NOMO-1 treated with dmso at 0.1 percent for 144 hours (cell line): ENCODE measurements around the gene LCN10.
"Not testable (repeated sequence)": the region's sequence is repeated elsewhere in the genome, so short reads cannot be mapped to it uniquely, and the experiment has no call there.

ENCODE experiments used
- DNase-seq: peaks from one replicate; lab custom pipeline; 2025; ENCODE audit not compliant: unreplicated experiment; lab: John Stamatoyannopoulos, UW

Gene LCN10

DNA sequence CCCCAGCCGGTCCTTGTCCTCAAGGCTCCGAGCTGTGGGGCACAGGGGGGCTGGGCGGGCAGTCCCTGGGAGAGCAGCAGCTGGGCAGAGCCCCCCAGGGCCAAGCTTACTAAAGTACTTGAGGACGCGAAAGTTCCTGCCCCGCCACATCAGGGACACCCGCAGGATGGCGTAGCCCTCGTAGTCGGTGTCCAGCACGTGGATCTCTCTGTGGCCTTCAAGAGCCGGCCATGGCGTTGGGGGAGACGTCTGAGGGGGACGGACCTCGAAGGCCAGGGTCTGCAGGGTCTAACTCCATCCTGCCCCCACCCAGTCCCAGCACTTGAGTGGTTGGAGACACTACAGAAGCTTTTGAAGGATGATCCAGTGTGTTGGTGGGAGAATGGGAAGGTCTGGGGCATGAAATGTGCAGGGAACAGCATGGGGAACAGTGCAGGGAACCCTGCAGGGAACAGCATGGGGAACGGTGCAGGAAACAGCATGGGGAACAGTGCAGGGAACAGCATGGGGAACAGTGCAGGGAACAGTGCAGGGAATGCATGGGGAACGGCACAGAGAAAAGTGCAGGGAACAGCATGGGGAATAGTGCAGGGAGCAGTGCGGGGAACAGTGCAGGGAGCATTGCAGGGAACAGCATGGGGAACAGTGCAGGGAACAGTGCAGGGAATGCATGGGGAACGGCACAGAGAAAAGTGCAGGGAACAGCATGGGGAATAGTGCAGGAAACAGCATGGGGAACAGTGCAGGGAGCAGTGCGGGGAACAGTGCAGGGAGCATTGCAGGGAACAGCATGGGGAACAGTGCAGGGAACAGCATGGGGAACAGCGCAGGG lies 12.8 kb upstream of the LCN10 start:
- not testable (repeated sequence) for DNase-seq

GRCh38 chr9:136754626-136755301 lies 12.0 kb upstream of the LCN10 start:
- DNase-seq = no peak

GRCh38 chr9:136754059-136754572 lies 11.4 kb upstream of the LCN10 start:
- no peak for DNase-seq

DNA sequence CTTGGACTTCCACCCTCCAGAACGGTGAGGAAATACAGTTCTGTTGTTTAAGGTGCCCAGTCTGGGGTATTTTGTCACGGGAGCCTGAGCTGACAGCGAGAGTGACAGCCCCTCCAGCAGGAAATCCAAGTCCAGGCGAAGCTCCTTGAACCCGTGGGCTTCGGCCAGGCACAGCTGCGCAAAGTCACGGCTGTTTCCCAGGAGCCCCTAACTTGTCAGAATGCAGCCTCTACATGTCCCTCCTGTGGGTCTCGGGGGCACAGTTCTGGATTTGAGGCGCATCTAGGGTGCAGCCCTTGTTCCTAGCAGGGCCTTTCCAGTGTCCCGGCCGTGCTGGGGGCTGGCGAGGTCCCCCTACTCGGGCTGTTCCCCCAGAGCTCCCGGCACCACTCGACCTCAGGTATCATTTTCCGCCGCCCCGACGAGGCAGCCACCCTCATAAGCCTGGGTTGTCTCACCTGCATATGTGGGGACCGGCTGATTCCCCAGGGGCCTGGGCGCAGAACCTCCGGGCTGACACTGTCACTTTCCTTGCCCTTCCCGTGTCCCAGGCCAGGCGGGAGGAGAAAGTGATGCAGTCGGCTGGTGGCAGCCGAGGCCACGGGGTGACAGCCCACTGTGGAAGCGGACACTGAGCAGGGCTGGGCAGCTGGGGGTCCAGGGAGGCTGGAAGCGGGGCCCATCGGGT lies 10.8 kb upstream of the LCN10 start:
- DNase-seq = no peak

GRCh38 chr9:136751814-136752213 lies 9.1 kb upstream of the LCN10 start:
- no peak for DNase-seq

DNA sequence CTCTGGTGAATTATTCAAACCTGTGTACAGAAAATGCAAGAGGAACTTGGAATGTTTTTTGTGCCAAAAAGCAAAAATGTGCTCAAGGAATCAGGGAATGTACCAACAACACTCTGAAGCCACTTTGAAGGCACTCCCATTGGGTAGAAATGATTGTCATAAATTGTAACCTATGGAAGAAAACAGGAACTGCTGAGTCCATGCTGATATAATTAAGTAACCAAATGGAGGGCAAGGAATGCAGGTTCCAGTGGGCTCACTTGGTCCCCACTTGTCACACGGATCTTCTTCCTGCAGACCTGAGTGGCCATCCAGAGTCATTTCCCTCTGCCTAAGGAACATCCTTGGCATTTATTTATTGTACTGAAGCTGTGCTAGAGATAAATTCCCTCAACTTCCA lies 8.5 kb upstream of the LCN10 start:
- DNase-seq = no peak

DNA sequence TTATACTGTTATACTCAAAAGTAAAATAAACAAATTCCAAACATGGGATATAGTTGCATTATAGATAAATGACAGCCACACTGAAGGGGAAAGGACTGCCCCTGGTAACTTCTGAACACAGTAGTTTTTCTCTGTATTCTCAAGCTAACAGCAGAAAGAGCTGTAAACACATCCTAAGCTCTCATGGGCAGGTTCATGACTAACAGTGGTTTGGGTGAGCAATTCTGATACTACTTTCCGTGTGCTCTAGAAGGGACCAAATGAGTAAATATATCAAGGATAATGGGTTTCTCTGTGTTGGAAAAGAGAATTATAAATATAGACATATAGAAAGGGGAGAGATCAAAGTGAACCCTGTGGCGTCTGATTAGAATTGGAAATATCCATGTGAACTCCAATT lies 7.8 kb upstream of the LCN10 start:
- no peak for DNase-seq

- no peak for DNase-seq
Measured at GRCh38 chr9:136748666-136749611, 6.2 kb upstream of the LCN10 start.

DNA sequence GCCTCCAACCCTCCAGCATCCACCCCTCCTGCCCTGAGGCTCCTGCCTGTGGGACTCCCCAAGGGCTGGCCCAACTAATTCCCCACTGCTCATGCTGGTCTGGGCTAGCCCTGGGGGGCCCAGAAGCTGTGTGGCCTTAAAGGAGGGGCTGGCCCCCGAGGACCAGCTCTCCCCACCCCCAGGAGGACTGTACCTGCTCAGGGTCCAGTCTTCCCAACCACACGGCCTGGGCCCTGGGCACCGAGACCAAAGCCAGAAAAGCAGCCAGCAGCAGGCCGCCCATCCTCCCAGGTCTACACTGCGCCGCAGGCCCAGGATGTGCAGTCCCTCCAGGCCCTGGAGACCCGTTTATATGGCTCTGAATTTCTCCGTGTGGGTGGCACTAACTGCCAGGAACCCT lies 5.5 kb upstream of the LCN10 start, which contains the start of gene LCN6:
Gene LCN6, minus strand, starts transcription at position 325 of the 400 bp plus-strand sequence. Its CDS starts 42 bp downstream, at position 283.
- no peak for DNase-seq

GRCh38 chr9:136747161-136748060 lies 4.7 kb upstream of the LCN10 start:
- no peak for DNase-seq

DNA sequence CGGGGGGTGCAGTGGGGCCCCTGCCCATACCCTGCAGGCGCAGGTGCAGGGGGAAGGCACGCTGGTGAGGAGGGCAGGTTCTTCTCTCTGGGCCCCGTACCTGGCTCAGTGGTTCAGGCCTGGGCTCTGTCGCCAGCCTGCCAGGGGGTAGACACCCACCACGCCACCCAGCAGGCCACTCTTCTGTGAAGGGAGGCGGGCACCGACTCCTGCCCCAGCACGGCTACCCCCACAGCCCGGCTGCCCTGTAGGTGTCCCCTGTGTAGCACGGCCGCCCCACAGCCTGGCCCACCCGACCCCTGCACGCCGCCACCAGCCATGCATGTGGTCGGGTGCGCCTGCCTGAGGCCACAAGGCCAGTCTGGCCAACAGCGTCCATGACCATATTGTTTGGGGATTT lies 3.9 kb upstream of the LCN10 start:
- DNase-seq = no peak

DNA sequence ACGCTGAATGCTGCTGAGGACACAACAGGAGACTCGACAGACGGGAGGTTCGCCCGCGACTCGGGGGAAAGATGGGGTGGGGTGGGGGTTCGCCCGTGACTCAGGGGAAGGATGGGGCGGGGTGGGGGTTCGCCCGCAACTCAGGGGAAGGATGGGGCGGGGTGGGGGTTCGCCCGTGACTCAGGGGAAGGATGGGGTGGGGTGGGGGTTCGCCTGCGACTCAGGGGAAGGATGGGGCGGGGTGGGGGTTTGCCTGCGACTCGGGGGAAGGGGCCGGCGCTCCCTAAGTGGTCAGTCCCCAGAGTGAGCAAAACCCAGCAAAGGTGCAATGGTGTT lies 3.4 kb upstream of the LCN10 start:
- no peak for DNase-seq

DNA sequence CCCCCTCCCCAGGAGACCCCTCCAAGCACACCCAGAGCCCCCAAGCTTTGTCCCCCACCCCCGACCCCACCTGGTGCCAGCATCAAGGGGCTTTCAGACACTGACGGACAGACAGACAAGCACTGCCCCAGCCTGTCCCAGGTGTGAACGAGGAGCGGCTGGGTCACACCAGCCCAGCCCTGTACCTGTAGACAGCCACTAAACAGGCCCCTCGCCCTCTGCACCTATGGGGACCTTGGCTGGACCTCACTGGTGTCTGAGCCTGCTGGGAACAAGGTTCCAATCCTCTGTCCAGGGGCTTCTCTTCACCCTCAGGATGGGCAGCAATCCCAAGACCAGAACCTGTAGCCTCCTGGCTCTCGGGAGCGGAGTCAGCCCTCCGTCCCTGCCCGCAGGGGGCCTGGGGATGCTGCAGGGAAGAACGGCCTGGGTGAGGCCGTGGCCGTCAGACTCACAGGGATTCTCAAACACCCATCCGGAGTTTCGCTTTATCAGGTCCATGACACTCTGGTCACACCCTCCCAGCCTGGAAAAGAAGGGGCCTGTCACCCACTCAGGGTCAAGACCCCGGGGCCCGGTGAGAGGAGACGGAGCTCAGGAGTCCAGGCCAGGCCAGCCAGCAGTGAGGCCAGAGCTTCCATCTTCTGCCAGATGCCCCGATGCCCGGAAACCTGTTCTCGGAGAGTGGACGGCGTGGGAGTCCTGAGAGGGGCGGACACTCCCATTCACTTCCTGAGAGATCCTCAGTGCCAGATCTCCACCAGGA lies 2.8 kb upstream of the LCN10 start:
- no peak for DNase-seq

- no peak for DNase-seq
Measured at GRCh38 chr9:136744773-136745172, 2.0 kb upstream of the LCN10 start.

DNA sequence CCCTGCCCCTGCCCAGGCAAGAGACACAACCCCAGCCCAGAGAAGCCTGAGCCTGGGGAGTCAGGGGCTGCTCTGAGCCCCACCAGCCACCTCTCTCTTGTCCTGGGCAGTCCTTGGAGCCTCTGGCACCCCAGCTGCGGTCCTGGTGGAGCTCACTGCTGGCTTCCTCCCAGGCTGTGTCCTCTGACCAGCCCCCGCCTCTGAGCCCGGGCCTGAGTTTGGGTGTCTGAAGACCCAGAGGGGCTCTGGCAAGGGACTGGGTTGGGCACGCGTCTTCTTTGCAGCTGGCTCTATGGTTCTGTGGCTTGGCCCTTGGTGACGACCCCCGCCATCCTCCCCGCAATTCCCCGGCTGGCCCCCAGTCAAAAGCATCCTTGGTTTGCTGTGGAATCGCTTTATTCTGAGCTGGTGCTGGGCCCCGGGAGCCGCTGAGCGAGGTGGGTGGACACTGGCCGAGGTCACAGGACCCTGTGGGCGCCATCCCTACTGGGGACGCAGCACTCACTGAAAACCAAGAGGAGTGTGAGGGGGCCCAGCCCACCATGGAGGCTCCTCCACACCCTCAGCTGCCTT lies 985 bp upstream of the LCN10 start:
- no peak for DNase-seq

GRCh38 chr9:136741883-136742571 lies 713 bp downstream of the LCN10 start:
- DNase-seq = no peak

GRCh38 chr9:136740971-136741882 lies 1.5 kb downstream of the LCN10 start:
- DNase-seq = no peak
